ENCODE data around the gene TMC8. TPM values are rescaled to one million over a fixed set of nuclear protein-coding genes. Genes with fewer than 3 reads are reported as not detected.

Gene TMC8
- total RNA-seq, 1 experiment from 2014 or later: not detected

GRCh38 chr17:78125976-78126894 is 4.3 kb upstream of the TMC8 start:
- no peak overlapping the region for H3K4me3 Mint-ChIP-seq (ENCODE audit: unreplicated experiment)
- DNase-seq: no peak
- no peak overlapping the region for H3K4me3 ChIP-seq (ENCODE audit: low read depth, low read length)
- H3K27ac Mint-ChIP-seq (ENCODE audit: unreplicated experiment): no peak overlapping the region
- H3K36me3 Mint-ChIP-seq (ENCODE audit: insufficient read depth, unreplicated experiment): peaks cover 31% of the 10 kb centered on the region
- H3K27me3 Mint-ChIP-seq (ENCODE audit: insufficient read depth, unreplicated experiment): no peaks in the 10 kb centered on the region
- intact Hi-C loops (cut with micrococcal nuclease; ENCODE audit: unreplicated experiment): loop anchor here (5.0 kb wide), 2 partner anchors 41 to 61 kb away; partner anchors contain the start of genes AFMID, SYNGR2 and TK1
- no TSS peak for BruUV-seq (replicated peaks)
- peaks cover 3% of the 10 kb centered on the region; the same call in 1 of the 2 replicates for H3K36me3 ChIP-seq (ENCODE audit: control insufficient read depth, insufficient read depth, low read length)
- CTCF ChIA-PET: no interaction called here
- no peak for TF ChIP-seq CTCF (IDR thresholded peaks at IDR 0.05; ENCODE audit: insufficient read depth in 1 of 2, low read depth in 1 of 2, low read length in 1 of 2, severe bottlenecking in 1 of 2, unreplicated experiment in 1 of 2)
- no peaks in the 10 kb centered on the region for H3K27me3 ChIP-seq (replicated peaks; ENCODE audit: control insufficient read depth, insufficient read depth, low read length)
- peaks cover 9% of the 10 kb centered on the region for H3K4me1 Mint-ChIP-seq (ENCODE audit: low read depth, unreplicated experiment)
- POLR2A ChIA-PET: no interaction called here
- peaks cover 18% of the 10 kb centered on the region for H3K4me1 ChIP-seq
- H3K9me3 ChIP-seq: no peaks in the 10 kb centered on the region
- no peaks in the 10 kb centered on the region for H3K9me3 Mint-ChIP-seq (ENCODE audit: unreplicated experiment)

GRCh38 chr17:78126895-78127238 is 3.7 kb upstream of the TMC8 start:
- Mint-ChIP-seq H3K4me1 (ENCODE audit: low read depth, unreplicated experiment) (peaks cover 9% of the 10 kb centered on the region), H3K4me3 (ENCODE audit: unreplicated experiment) (peak overlapping the region; percentile 75), H3K36me3 (ENCODE audit: insufficient read depth, unreplicated experiment) (peaks cover 26% of the 10 kb centered on the region), H3K27ac (ENCODE audit: unreplicated experiment) (peak overlapping the region; percentile 74), H3K27me3 (ENCODE audit: insufficient read depth, unreplicated experiment) (no peaks in the 10 kb centered on the region), H3K9me3 (ENCODE audit: unreplicated experiment) (no peaks in the 10 kb centered on the region)
- POLR2A ChIA-PET: interaction anchor here (1.5 kb wide), 1 partner anchor 60 kb away, joined by 16 read pairs; the partner anchor contains the start of genes AFMID and TK1
- no peak for TF ChIP-seq CTCF (IDR thresholded peaks at IDR 0.05; ENCODE audit: insufficient read depth in 1 of 2, low read depth in 1 of 2, low read length in 1 of 2, severe bottlenecking in 1 of 2, unreplicated experiment in 1 of 2)
- peaks cover 3% of the 10 kb centered on the region; the same call in 1 of the 2 replicates for H3K36me3 ChIP-seq (ENCODE audit: control insufficient read depth, insufficient read depth, low read length)
- H3K9me3 ChIP-seq: no peaks in the 10 kb centered on the region
- intact Hi-C loops (cut with micrococcal nuclease; ENCODE audit: unreplicated experiment): loop anchor here (5.0 kb wide), 2 partner anchors 40 to 60 kb away; partner anchors contain the start of genes AFMID, SYNGR2 and TK1
- DNase-seq: no peak
- no TSS peak for BruUV-seq (replicated peaks)
- H3K4me1 ChIP-seq: peaks cover 18% of the 10 kb centered on the region
- H3K27me3 ChIP-seq (replicated peaks; ENCODE audit: control insufficient read depth, insufficient read depth, low read length): no peaks in the 10 kb centered on the region
- peak overlapping the region; percentile 58 for H3K4me3 ChIP-seq (ENCODE audit: low read depth, low read length)
- CTCF ChIA-PET: interaction anchor here (0.7 kb wide), 1 partner anchor 295 kb away, joined by 3 read pairs; no protein-coding TSS in a partner anchor

- Histone ChIP-seq H3K36me3 (ENCODE audit: control insufficient read depth, insufficient read depth, low read length) (peaks cover 3% of the 10 kb centered on the region; the same call in 1 of the 2 replicates), H3K9me3 (no peaks in the 10 kb centered on the region), H3K27me3 (replicated peaks; ENCODE audit: control insufficient read depth, insufficient read depth, low read length) (no peaks in the 10 kb centered on the region), H3K4me3 (ENCODE audit: low read depth, low read length) (peak overlapping the region; percentile 58), H3K4me1 (peaks cover 21% of the 10 kb centered on the region)
- Mint-ChIP-seq H3K27me3 (ENCODE audit: insufficient read depth, unreplicated experiment) (no peaks in the 10 kb centered on the region), H3K9me3 (ENCODE audit: unreplicated experiment) (no peaks in the 10 kb centered on the region), H3K27ac (ENCODE audit: unreplicated experiment) (peak overlapping the region; percentile 74), H3K4me1 (ENCODE audit: low read depth, unreplicated experiment) (peaks cover 9% of the 10 kb centered on the region), H3K36me3 (ENCODE audit: insufficient read depth, unreplicated experiment) (peaks cover 24% of the 10 kb centered on the region), H3K4me3 (ENCODE audit: unreplicated experiment) (peak overlapping the region; percentile 75)
- no TSS peak for BruUV-seq (replicated peaks)
- ChIA-PET POLR2A (interaction anchor here (0.7 to 1.5 kb wide), 3 partner anchors 42 to 60 kb away, joined by 4 to 16 read pairs (median 4); partner anchors contain the start of genes AFMID and TK1), CTCF (interaction anchor here (0.7 to 1.7 kb wide), 7 partner anchors 10 to 294 kb away, joined by 3 to 12 read pairs (median 3); no protein-coding TSS in a partner anchor)
- DNase-seq: no peak
- TF ChIP-seq CTCF (IDR thresholded peaks at IDR 0.05; ENCODE audit: insufficient read depth in 1 of 2, low read depth in 1 of 2, low read length in 1 of 2, severe bottlenecking in 1 of 2, unreplicated experiment in 1 of 2): no peak
- intact Hi-C loops (cut with micrococcal nuclease; ENCODE audit: unreplicated experiment): loop anchor here (5.0 kb wide), 2 partner anchors 40 to 60 kb away; partner anchors contain the start of genes AFMID, SYNGR2 and TK1
Measured at GRCh38 chr17:78127239-78127887, 3.2 kb upstream of the TMC8 start.

Data from Caco-2 (cell line).